Keratinocyte (primary cell): ENCODE measurements around the gene NPTXR. TPM values are rescaled to one million over a fixed set of nuclear protein-coding genes. Genes with fewer than 3 reads are reported as not detected.
"Not testable (repeated sequence)": the region's sequence is repeated elsewhere in the genome, so short reads cannot be mapped to it uniquely, and the experiment has no call there.

Experiments used
- DNase-seq: peaks from one replicate; pipeline ENCODE4 v3.0.0-alpha.2; 2011; ENCODE audit warnings: low read depth, missing footprints, low spot score
- FAIRE-seq: peaks from 2 replicates; lab custom pipeline; 2011; peaks lifted over from hg19 to GRCh38; lab: Jason Lieb, UNC
- H2AFZ ChIP-seq: 2 replicates; pipeline ENCODE4 v1.6.0; 2012; ENCODE audit warnings: low read length, control low read depth, inconsistent platforms; ENCODE audit not compliant: control insufficient read depth
- H3K27ac ChIP-seq: 2 replicates; pipeline ENCODE4 v1.5.1; 2011; ENCODE audit warnings: low read length; ENCODE audit not compliant: control insufficient read depth, insufficient read depth
- H3K27me3 ChIP-seq: 3 replicates; pipeline ENCODE4 v1.6.0; 2011; ENCODE audit warnings: low read length; ENCODE audit not compliant: control insufficient read depth, insufficient read depth; ENCODE audit errors: extremely low read depth
- H3K36me3 ChIP-seq, 2 experiments: 2 replicates in 1 of 2; 3 replicates in 1 of 2; pipeline ENCODE4 v1.5.1; 2011; ENCODE audit warnings: low read length in 2 of 2, mild to moderate bottlenecking in 1 of 2; ENCODE audit not compliant: control insufficient read depth in 2 of 2, insufficient read depth in 2 of 2; ENCODE audit errors: extremely low read depth in 1 of 2
- H3K4me1 ChIP-seq: 3 replicates; pipeline ENCODE4 v1.5.1; 2011; ENCODE audit warnings: low read length; ENCODE audit not compliant: control insufficient read depth, insufficient read depth; ENCODE audit errors: extremely low read depth
- H3K4me2 ChIP-seq: 3 replicates; pipeline ENCODE4 v1.6.0; 2011; ENCODE audit warnings: low read depth, low read length; ENCODE audit not compliant: control insufficient read depth, insufficient read depth; ENCODE audit errors: extremely low read depth
- H3K4me3 ChIP-seq, 3 experiments: fragments of 200-600 bp in 1 of 3; sonication (generic) in 1 of 3; 2 replicates in 2 of 3; 3 replicates in 1 of 3; pipeline ENCODE4 v1.5.1; 2011 to 2016; ENCODE audit warnings: low read length in 3 of 3, mild to moderate bottlenecking in 3 of 3, control low read depth in 2 of 3, inconsistent platforms in 1 of 3, low read depth in 1 of 3, mixed read lengths in 1 of 3, mixed run types in 1 of 3, moderate library complexity in 1 of 3; ENCODE audit not compliant: control insufficient read depth in 2 of 3, insufficient read depth in 2 of 3; ENCODE audit errors: extremely low read depth in 1 of 3
- H3K79me2 ChIP-seq: 2 replicates; pipeline ENCODE4 v1.6.0; 2012; ENCODE audit warnings: low read length; ENCODE audit not compliant: control insufficient read depth, insufficient read depth
- H3K9ac ChIP-seq: 3 replicates; pipeline ENCODE4 v1.6.0; 2011; ENCODE audit warnings: low read length; ENCODE audit not compliant: control insufficient read depth, insufficient read depth; ENCODE audit errors: extremely low read depth
- H3K9me1 ChIP-seq: 3 replicates; pipeline ENCODE4 v1.6.0; 2011; ENCODE audit warnings: low read length; ENCODE audit not compliant: control insufficient read depth, insufficient read depth; ENCODE audit errors: extremely low read depth
- H3K9me3 ChIP-seq: 2 replicates; pipeline ENCODE4 v1.5.1; 2012; ENCODE audit warnings: low read depth, low read length; ENCODE audit not compliant: control insufficient read depth
- H4K20me1 ChIP-seq: 3 replicates; pipeline ENCODE4 v1.6.0; 2011; ENCODE audit warnings: low read length; ENCODE audit not compliant: control insufficient read depth, insufficient read depth; ENCODE audit errors: extremely low read depth
- EZH2 ChIP-seq: IDR thresholded peaks from one replicate; pipeline ENCODE4 v1.6.1; 2012; ENCODE audit warnings: inconsistent platforms, mild to moderate bottlenecking, low read length, moderate library complexity
- dilution Hi-C: fragments of 300-500 bp; cut with MboI; formaldehyde crosslinking; loops from one replicate; pipeline ENCODE4 v1.7.0; 2020; ENCODE audit warnings: low sequenced_read_pairs; ENCODE audit not compliant: extremely low pct_ligation_motif_present
- polyA plus RNA-seq, 5 experiments: library from polyadenylated mRNA; depleted of rRNA in 3 of 5; stranded (reverse) in 3 of 5; stranded (forward) in 1 of 5; unstranded in 1 of 5; fragments of >200 nt; gene quantifications; 1 replicate in 1 of 5; 2 replicates in 3 of 5; 3 replicates in 1 of 5; pipeline versions ENCODE4 v1.2.1 to v1.2.3, GENCODE V29; 2011 to 2012; ENCODE audit warnings: missing spikeins in 2 of 5, low read depth in 1 of 5, low replicate concordance in 1 of 5
- TF ChIP-seq, protein P1 (sequence below), 3 experiments: IDR thresholded peaks in 1 of 3; conservative IDR thresholded peaks in 1 of 3; optimal IDR thresholded peaks in 1 of 3; 2 replicates in 2 of 3; 3 replicates in 1 of 3; pipeline versions ENCODE3 to v1.5.1; 2011; ENCODE audit warnings: low read length in 3 of 3, mild to moderate bottlenecking in 3 of 3, moderate library complexity in 2 of 3, control low read depth in 1 of 3, inconsistent platforms in 1 of 3; ENCODE audit not compliant: insufficient read depth in 2 of 3; ENCODE audit errors: extremely low read depth in 1 of 3

The NPTXR gene
- polyA plus RNA-seq, 1 donor (not counting 4 experiments of a cell fraction or from before 2014, with no cell fraction given) = 0.03 TPM

DNA sequence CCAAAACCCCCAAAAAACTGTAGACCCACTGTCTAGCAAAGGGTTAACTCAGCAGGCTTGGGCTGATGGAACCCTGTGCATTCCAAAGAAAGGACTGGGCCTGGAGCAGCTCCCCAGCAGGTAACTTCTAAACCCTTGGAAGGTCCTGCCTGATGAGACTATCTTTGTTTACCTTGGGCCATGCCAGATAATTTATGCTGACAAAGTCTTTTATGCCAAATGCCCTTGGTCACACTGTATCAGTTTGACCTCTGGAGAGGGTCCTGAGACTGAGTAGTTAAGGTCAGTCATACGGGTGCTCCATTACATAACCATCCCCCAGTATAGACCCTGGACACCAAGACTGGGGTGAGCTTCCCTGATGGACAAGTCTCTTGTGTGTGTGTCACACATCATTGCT lies 28.0 kb downstream of the NPTXR start:
- TF ChIP-seq EZH2 = no peak
- TF ChIP-seq, protein P1, sequence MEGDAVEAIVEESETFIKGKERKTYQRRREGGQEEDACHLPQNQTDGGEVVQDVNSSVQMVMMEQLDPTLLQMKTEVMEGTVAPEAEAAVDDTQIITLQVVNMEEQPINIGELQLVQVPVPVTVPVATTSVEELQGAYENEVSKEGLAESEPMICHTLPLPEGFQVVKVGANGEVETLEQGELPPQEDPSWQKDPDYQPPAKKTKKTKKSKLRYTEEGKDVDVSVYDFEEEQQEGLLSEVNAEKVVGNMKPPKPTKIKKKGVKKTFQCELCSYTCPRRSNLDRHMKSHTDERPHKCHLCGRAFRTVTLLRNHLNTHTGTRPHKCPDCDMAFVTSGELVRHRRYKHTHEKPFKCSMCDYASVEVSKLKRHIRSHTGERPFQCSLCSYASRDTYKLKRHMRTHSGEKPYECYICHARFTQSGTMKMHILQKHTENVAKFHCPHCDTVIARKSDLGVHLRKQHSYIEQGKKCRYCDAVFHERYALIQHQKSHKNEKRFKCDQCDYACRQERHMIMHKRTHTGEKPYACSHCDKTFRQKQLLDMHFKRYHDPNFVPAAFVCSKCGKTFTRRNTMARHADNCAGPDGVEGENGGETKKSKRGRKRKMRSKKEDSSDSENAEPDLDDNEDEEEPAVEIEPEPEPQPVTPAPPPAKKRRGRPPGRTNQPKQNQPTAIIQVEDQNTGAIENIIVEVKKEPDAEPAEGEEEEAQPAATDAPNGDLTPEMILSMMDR (optimal IDR thresholded peaks at IDR 0.05 in 1 of 3, IDR thresholded peaks at IDR 0.05 in 1 of 3, conservative IDR thresholded peaks at IDR 0.05 in 1 of 3; ENCODE audit: extremely low read depth in 1 of 3, insufficient read depth in 2 of 3, low read length in 3 of 3) = no peak
- Histone ChIP-seq H3K4me2 (no peak overlapping the region), H4K20me1 (no peaks in the 10 kb centered on the region), H3K9ac (no peak overlapping the region), H3K79me2 (no peaks in the 10 kb centered on the region), H3K9me3 (no peaks in the 10 kb centered on the region), H3K9me1 (no peaks in the 10 kb centered on the region), H3K4me3 (no peak overlapping the region), H2AFZ (no peak overlapping the region), H3K36me3 (no peaks in the 10 kb centered on the region), H3K27me3 (peaks cover 31% of the 10 kb centered on the region), H3K4me1 (no peaks in the 10 kb centered on the region), H3K27ac (no peak overlapping the region)
- DNase-seq = no peak
- dilution Hi-C loops = no loop called here
- FAIRE-seq = no peak

DNA sequence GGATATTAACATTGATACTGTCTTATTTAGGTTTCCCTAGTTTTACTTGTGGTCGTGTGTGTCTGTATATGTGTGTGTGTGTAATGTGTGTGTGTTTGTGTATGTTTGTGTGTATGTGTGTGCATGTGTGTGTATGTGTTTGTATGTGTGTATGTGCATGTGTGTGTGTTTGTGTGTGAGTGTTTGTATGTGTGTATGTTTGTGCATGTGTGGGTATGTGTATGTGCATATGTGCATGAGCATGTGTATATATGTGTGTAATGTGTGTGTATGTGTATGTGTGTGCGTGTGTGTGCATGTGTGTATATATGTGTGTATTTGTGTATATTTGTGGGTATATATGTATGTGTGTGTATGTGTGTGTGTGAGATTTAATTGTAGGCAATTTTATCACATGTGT lies 32.6 kb downstream of the NPTXR start:
- H3K9me1 ChIP-seq = no peaks in the 10 kb centered on the region
- FAIRE-seq (no peak), DNase-seq (no peak)
- dilution Hi-C loops = no loop called here
- H3K9ac ChIP-seq = no peak overlapping the region
- peaks cover 1% of the 10 kb centered on the region for H3K27me3 ChIP-seq
- H2AFZ ChIP-seq = no peak overlapping the region
- no peaks in the 10 kb centered on the region for H3K36me3 ChIP-seq
- no peaks in the 10 kb centered on the region for H4K20me1 ChIP-seq
- no peak overlapping the region for H3K4me3 ChIP-seq
- no peak overlapping the region for H3K27ac ChIP-seq
- H3K4me1 ChIP-seq = no peaks in the 10 kb centered on the region
- H3K79me2 ChIP-seq = no peaks in the 10 kb centered on the region
- no peak for TF ChIP-seq EZH2
- TF ChIP-seq, protein P1 (optimal IDR thresholded peaks at IDR 0.05 in 1 of 3, IDR thresholded peaks at IDR 0.05 in 1 of 3, conservative IDR thresholded peaks at IDR 0.05 in 1 of 3; ENCODE audit: extremely low read depth in 1 of 3, insufficient read depth in 2 of 3, low read length in 3 of 3) = no peak
- H3K4me2 ChIP-seq = no peak overlapping the region
- H3K9me3 ChIP-seq = no peaks in the 10 kb centered on the region

DNA sequence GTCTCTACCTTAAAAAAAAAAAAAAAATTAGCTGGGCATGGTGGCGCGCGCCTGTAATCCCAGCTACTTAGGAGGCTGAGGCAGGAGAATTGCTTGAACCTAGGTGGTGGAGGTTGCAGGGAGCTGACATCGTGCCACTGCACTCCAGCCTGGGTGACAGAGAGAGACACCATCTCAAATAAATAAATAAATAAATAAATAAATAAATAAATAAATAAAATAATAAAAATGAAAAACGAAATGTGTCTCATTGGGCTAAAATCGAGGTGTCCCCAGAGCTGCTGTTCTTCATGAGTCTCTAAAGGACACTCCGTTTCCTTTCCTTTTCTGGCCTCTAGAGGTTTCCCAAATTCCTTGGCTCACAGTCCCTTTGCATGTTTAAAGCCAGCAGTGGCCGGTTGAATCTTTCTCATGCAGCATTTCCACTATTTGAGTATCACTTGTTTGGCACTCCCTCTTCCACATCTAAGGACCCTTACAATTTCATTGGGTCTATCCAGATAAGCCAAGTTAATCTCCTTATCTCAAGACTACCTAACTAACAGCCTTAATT lies 38.7 kb downstream of the NPTXR start:
- H4K20me1 ChIP-seq, H3K9me3 ChIP-seq, H3K4me1 ChIP-seq, H3K9me1 ChIP-seq, H3K79me2 ChIP-seq, H3K36me3 ChIP-seq, H3K9ac ChIP-seq, FAIRE-seq, dilution Hi-C loops, DNase-seq, H3K27me3 ChIP-seq, H3K4me3 ChIP-seq, H3K27ac ChIP-seq, H3K4me2 ChIP-seq, H2AFZ ChIP-seq: not testable (repeated sequence)
